ENCODE measurements around the gene AZI2.

Gene AZI2

DNA sequence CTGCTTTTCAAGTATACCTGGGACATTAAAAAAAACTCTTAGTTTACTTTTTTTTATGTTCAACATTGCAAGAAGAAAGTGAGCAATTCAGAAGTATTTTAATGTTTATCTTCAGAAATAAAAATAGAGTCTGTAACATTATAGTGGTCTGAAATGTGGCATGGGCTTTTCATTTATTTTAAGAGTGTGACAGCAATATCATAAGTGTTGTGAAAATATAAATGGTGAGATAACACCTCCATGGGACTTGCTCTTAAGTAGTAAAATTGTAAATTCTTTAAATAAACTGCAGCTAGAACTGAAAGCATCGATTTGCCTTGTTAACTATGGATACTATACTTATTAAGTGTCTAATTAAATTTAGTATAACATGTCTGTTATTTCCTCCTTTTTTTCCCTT, 48.9 kb downstream of the AZI2 start:
- Mint-ChIP-seq H3K9me3 (no peaks in the 10 kb centered on the region), H3K27ac (no peak overlapping the region), H3K4me1 (no peaks in the 10 kb centered on the region), H3K4me3 (no peak overlapping the region), H3K36me3 (ENCODE audit: low read depth) (no peaks in the 10 kb centered on the region), H3K27me3 (ENCODE audit: low read depth) (no peaks in the 10 kb centered on the region)
- TF ChIP-seq, protein P1, sequence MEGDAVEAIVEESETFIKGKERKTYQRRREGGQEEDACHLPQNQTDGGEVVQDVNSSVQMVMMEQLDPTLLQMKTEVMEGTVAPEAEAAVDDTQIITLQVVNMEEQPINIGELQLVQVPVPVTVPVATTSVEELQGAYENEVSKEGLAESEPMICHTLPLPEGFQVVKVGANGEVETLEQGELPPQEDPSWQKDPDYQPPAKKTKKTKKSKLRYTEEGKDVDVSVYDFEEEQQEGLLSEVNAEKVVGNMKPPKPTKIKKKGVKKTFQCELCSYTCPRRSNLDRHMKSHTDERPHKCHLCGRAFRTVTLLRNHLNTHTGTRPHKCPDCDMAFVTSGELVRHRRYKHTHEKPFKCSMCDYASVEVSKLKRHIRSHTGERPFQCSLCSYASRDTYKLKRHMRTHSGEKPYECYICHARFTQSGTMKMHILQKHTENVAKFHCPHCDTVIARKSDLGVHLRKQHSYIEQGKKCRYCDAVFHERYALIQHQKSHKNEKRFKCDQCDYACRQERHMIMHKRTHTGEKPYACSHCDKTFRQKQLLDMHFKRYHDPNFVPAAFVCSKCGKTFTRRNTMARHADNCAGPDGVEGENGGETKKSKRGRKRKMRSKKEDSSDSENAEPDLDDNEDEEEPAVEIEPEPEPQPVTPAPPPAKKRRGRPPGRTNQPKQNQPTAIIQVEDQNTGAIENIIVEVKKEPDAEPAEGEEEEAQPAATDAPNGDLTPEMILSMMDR (IDR thresholded peaks at IDR 0.05; ENCODE audit: unreplicated experiment in 3 of 3): no peak

DNA sequence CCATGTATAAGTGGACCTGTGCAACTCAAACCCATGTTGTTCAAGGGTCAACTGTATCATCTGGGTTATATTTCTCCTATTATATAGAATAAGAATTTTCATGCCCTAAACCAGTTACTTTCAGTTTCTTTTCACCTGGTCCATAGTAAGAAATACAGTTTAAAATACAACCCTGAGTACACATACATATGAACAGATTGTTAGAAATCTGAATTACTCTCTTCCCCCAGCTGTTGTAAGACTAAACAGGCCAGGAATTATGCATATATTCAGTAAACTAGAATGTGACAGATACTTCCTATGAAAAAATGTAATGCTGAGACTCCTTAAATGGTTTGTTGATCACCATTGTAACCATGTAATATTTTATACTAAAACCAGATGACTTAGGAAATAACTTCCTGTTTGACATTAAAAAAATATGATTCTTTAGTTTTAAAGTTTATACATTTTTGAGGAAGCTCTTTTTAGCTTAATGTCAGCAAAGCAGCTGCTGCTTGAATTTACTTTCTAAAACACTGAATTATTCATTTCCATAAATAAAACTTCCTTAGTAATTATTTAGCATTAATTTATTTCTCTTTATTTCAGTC, 52.6 kb downstream of the AZI2 start:
- Mint-ChIP-seq H3K36me3 (ENCODE audit: low read depth) (peaks cover 5% of the 10 kb centered on the region), H3K4me3 (no peak overlapping the region), H3K27ac (no peak overlapping the region), H3K9me3 (no peaks in the 10 kb centered on the region), H3K27me3 (ENCODE audit: low read depth) (no peaks in the 10 kb centered on the region), H3K4me1 (no peaks in the 10 kb centered on the region)
- TF ChIP-seq, protein P1 (IDR thresholded peaks at IDR 0.05; ENCODE audit: unreplicated experiment in 3 of 3): no peak

DNA sequence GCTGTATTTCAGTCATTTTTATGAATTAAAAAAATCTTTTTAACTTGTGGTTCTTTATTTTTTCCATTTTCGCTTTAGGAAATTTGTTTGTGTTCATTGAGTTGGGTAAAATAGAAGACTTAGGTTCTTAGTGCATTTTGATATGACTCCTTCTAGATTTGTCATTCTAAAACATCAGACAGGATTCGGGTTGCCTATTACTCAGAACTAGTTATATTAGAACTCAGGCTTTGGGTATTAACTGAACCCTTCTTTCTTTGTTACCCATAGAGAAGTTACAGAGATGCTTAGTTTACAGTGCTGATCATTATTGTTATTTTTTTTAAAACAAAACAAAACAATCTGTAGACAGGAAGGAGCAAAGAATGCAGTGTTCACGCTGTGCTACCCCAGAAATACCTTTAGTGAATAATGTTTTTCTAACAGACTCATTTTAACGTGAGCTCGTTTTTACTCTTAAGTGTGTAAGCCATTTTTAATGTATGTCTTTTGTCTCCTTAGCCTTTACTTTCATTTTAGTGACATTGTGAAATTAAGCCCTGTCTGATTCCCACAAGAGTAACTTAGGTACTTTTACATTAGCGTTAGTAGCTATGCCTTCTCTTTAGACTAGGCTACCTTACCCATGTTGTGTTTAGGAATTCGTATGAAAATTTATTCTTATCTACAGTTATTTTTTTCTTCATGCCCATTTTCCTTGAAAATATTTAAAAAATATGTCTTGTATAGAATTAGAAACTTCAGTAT, 53.8 kb downstream of the AZI2 start:
- Mint-ChIP-seq H3K4me3 (no peak overlapping the region), H3K4me1 (no peaks in the 10 kb centered on the region), H3K9me3 (no peaks in the 10 kb centered on the region), H3K27me3 (ENCODE audit: low read depth) (no peaks in the 10 kb centered on the region), H3K27ac (no peak overlapping the region), H3K36me3 (ENCODE audit: low read depth) (peaks cover 5% of the 10 kb centered on the region)
- TF ChIP-seq, protein P1 (IDR thresholded peaks at IDR 0.05; ENCODE audit: unreplicated experiment in 3 of 3): no peak

DNA sequence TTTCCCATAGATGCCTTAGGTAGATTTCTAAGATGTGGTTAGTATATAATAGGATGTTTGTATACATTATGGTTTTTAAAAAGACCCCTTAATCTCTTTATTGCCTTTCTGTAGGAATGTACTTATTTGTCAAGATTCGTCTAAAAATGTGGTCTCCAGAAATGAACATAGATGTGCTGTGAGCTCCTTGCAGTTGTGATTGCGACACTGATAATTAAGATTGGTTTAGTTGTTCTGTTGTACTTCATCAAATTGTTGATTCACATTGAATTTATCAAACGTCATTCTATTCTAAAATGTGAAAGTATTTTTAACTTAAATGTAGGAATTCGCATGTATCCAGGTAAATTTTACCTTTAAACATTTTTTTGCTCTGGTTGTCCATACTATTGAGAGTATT, 56.0 kb downstream of the AZI2 start:
- Mint-ChIP-seq H3K4me3 (no peak overlapping the region), H3K9me3 (no peaks in the 10 kb centered on the region), H3K27ac (no peak overlapping the region), H3K36me3 (ENCODE audit: low read depth) (peaks cover 5% of the 10 kb centered on the region), H3K4me1 (no peaks in the 10 kb centered on the region), H3K27me3 (ENCODE audit: low read depth) (no peaks in the 10 kb centered on the region)
- TF ChIP-seq, protein P1 (IDR thresholded peaks at IDR 0.05; ENCODE audit: unreplicated experiment in 3 of 3): no peak

DNA sequence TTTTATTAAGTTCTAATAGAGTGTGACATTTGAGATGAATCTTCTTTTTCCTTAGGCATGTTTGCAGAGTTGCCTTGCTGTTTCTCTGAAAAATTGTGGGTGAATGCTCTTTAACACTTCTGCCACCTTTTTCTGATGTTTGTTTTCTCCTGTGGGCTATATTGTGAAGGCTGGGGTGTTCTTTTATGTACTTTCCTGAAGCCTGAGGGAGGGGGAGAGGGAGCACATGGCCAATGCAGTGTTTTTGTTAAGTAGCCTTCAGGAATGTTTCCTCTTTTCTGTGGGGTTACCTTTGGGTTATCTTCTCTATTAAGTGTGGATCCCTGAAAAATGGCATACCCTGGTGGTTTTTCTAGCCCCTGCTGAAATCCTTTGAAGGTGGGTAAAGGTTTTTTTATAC, 57.0 kb downstream of the AZI2 start:
- Mint-ChIP-seq H3K4me1 (no peaks in the 10 kb centered on the region), H3K36me3 (ENCODE audit: low read depth) (peaks cover 5% of the 10 kb centered on the region), H3K4me3 (no peak overlapping the region), H3K27me3 (ENCODE audit: low read depth) (no peaks in the 10 kb centered on the region), H3K9me3 (no peaks in the 10 kb centered on the region), H3K27ac (no peak overlapping the region)
- TF ChIP-seq, protein P1 (IDR thresholded peaks at IDR 0.05; ENCODE audit: unreplicated experiment in 3 of 3): no peak

DNA sequence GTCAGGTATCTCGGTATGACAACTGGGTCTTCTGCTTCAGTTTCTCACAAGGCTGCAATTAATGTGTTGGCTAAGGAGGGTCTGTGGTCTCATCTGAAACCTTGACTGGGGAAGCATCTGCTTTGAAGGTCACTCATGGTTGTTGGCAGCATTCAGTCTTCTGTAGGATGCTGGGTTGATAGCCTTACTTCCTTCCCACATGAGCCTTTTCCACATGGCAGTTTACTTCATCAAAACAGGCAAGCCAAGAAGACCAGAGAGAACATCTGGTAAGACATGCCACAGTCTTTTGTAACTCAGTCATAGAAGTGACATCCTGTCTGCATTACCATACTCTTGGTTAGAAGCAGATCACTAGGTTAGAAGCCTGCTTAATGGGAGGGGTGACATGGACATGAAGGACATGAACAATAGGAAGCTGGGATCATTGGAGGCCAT, 57.7 kb downstream of the AZI2 start:
- TF ChIP-seq, protein P1 (IDR thresholded peaks at IDR 0.05; ENCODE audit: unreplicated experiment in 3 of 3): no peak
- Mint-ChIP-seq H3K4me1 (no peaks in the 10 kb centered on the region), H3K9me3 (no peaks in the 10 kb centered on the region), H3K27ac (no peak overlapping the region), H3K27me3 (ENCODE audit: low read depth) (no peaks in the 10 kb centered on the region), H3K4me3 (no peak overlapping the region), H3K36me3 (ENCODE audit: low read depth) (peaks cover 5% of the 10 kb centered on the region)

Measured in nephron (organoid).